Activated naive CD8-positive, alpha-beta T cell (primary cell): ENCODE measurements around the gene CARS1.
A peak's percentile ranks its signal among the peaks of the same experiment; 100 is the strongest.

Experiments
- H3K27ac Mint-ChIP-seq: one replicate; pipeline ENCODE4 v1.8.0; 2021; ENCODE audit warnings: mixed read lengths
- H3K27me3 Mint-ChIP-seq: one replicate; pipeline ENCODE4 v1.8.0; 2021; ENCODE audit warnings: mixed read lengths
- H3K36me3 Mint-ChIP-seq: one replicate; pipeline ENCODE4 v1.8.0; 2021; ENCODE audit warnings: mixed read lengths
- H3K4me1 Mint-ChIP-seq: one replicate; pipeline ENCODE4 v1.8.0; 2021; ENCODE audit warnings: low read depth, mixed read lengths
- H3K4me3 Mint-ChIP-seq: one replicate; pipeline ENCODE4 v1.8.0; 2021; ENCODE audit warnings: mild to moderate bottlenecking, mixed read lengths
- H3K9me3 Mint-ChIP-seq: one replicate; pipeline ENCODE4 v1.8.0; 2021; ENCODE audit warnings: low read depth, mixed read lengths

The CARS1 gene

GRCh38 chr11:2992234-2992996, 64.8 kb downstream of the CARS1 start, which contains the start of gene NAP1L4:
TSS of gene NAP1L4 (minus strand) at chr11:2992329. CDS start at chr11:2979220, 13,109 bp downstream.
- peak within 1 kb of the TSS; percentile 99 for H3K27ac Mint-ChIP-seq
- peaks cover 9% of the 10 kb centered on the region for H3K36me3 Mint-ChIP-seq
- H3K4me3 Mint-ChIP-seq: peak within 1 kb of the TSS; percentile 99
- H3K4me1 Mint-ChIP-seq: peaks cover 28% of the 10 kb centered on the region
- H3K27me3 Mint-ChIP-seq: no peaks in the 10 kb centered on the region
- H3K9me3 Mint-ChIP-seq: no peaks in the 10 kb centered on the region

DNA sequence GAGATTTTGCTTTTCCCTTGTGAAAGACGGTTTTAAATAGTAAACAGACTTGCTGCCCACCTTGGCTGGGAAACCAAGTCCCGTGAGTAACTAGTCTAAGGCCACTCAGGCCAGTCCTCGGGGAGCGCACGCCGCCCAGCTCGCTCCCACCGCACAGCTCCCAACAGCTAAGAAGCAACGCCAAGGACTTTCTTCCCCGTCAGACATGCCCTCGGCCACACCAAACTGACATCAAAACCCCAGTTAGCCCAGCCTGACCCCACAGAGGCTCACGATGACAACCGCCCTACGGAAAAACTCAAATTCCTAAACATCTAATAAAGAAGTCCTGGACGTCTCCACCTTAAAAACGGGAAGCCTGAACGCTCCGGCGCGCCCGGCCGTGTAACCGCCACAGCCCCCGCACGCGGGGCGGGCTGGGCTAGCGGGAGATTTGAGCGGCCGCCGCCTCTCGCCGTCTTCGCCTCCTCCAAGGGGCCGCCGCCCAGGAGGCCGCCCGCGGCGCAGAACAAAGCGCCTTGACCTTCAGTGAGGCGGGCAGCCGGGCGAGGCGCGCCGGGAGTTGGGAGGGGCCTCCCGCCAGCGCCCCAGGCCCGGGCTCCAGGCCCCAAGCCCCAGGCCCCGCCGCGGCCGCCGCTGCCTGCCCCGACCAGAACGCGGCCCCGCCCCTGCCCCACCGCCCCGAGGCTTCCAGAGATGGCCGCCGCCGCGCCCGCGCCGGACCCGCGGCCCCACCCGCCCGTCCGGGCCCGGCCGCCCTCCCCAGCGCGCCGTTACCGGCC, 65.6 kb downstream of the CARS1 start:
- Mint-ChIP-seq H3K36me3 (peaks cover 9% of the 10 kb centered on the region), H3K4me1 (peaks cover 34% of the 10 kb centered on the region), H3K9me3 (no peaks in the 10 kb centered on the region), H3K27me3 (no peaks in the 10 kb centered on the region), H3K4me3 (peak overlapping the region; percentile 99), H3K27ac (peak overlapping the region; percentile 99)

DNA sequence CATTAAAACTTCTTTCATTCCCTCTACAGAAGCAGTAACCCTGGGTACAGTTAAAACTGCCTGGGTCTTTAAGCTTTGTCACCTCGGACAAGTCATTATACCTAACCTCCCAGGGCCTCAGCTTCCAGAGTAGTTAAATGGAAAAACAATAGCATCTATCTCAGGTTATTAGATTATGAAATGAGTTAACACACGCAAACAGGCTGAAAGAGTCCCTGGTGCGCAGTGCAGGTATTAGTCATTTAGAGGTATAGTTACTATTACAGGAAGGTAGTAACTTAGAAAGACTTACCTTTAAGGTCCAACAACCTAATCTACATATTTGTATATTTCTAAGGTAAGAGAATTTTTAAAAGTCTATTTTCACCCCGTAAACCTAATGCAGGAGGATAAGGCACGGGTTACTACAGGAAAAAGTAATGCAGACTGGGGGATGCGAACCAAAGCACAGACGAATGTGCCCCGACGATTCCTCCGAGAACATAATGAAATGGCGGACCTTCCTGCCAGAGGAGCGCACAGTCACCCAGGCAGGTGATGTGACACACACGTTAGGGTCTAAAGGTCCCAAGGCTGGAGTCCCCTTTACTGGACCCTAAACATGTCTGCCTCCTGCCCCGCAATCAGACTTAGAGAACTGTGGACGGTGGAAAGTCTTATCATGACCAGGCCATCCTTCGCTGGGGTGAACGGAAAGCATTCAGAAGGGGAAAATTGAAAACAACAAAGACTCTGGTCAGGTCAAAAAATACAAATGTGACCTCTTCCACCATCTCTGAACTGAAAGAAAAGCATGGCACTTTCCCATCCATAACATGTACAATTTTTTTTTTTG, 66.4 kb downstream of the CARS1 start:
- H3K36me3 Mint-ChIP-seq: peaks cover 9% of the 10 kb centered on the region
- H3K9me3 Mint-ChIP-seq: no peaks in the 10 kb centered on the region
- H3K27ac Mint-ChIP-seq: peak overlapping the region; percentile 99

DNA sequence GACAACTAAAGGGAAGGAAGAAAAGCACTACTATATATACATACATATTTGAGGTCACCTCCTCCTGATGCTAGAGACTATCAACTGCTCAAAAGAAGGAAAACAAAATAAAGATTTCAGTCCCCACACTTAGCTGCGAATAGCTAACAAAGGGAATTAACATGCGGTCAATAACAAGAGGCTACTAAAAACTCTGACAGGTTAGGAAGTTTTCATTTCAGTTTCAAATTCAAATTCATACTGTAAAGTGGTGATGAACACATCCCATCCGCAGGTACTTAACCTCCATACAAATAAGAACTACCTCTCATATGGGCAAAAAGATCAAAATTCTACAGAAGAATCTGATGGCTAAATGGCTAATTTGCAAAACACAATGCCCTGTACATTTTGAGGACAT, 67.7 kb downstream of the CARS1 start:
- Mint-ChIP-seq H3K4me1 (peaks cover 47% of the 10 kb centered on the region), H3K36me3 (peaks cover 10% of the 10 kb centered on the region)

More for the DNA sequence above, 66.4 kb downstream of the CARS1 start:
- peak overlapping the region; percentile 99 for H3K4me3 Mint-ChIP-seq
- no peaks in the 10 kb centered on the region for H3K27me3 Mint-ChIP-seq
- H3K4me1 Mint-ChIP-seq: peaks cover 37% of the 10 kb centered on the region

DNA sequence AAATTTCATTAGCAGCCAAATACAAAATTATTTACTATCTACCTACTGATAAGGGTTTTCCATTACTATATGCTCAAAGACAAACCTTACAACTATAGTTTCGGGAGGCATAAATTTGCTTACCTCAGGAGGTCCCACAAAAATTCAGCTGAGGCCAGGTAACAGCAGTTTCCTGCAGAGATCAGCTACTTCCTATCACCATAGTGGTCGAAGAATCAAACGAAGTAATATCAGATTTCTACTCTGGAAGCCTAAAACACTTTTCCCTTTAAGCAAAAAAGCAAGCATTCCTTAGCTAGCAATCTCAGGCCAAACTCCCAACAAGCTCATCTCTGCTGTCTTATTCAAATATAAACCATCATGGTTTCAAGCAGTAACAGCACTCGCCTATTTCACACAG, 68.2 kb downstream of the CARS1 start:
- Mint-ChIP-seq H3K4me3 (peak overlapping the region; percentile 99), H3K27me3 (no peaks in the 10 kb centered on the region), H3K4me1 (peaks cover 50% of the 10 kb centered on the region), H3K27ac (peak overlapping the region; percentile 99), H3K36me3 (peaks cover 12% of the 10 kb centered on the region), H3K9me3 (no peaks in the 10 kb centered on the region)

More for the DNA sequence above, 67.7 kb downstream of the CARS1 start:
- no peaks in the 10 kb centered on the region for H3K27me3 Mint-ChIP-seq
- peak overlapping the region; percentile 99 for H3K27ac Mint-ChIP-seq
- H3K9me3 Mint-ChIP-seq: no peaks in the 10 kb centered on the region
- H3K4me3 Mint-ChIP-seq: peak overlapping the region; percentile 99

DNA sequence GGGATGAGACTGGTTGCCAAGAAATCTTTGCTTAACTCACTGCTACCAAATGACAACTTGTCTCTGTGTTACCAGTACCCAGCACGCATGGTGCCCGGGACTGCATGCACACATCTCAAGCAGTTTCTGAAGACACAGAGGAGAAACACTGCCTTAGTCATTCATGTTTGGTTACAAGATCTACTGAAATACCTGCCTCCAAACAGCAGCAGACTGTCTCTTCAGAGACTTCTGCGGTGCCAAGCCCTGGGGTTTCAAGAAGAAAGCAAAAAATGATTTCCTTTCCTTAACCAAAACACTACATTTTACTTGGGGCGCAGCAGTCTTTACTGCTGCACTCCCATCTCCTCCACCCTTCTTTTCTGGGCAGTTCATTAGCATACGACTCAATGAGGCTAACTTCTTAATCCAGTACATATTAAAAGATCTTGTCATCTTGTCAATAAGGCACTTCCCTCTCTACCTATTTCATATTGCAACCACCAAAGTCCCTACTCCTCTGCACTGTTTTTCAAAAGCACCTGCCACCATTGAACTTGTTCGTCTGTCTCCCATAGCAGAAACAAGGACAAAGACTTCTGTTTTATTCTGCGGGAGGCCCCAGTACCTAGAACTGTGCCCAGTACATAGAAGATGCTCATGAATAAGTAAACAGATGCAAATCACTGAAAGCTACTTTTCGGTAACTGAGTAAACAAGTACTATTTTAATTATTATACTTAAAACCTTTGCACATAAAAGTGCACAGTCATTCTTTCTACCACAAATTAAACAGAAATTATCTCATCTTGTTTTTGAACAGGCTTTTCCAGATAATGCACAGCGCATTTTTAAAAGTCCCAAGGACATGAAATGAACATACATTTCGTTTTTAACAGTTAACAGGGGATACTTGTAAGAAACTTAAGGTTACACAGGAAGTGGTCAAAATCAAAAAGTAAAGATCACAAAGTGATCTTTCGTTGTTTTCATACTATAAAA, 69.1 kb downstream of the CARS1 start:
- no peaks in the 10 kb centered on the region for H3K9me3 Mint-ChIP-seq
- peaks cover 59% of the 10 kb centered on the region for H3K4me1 Mint-ChIP-seq
- H3K4me3 Mint-ChIP-seq: peak overlapping the region; percentile 99
- peak overlapping the region; percentile 99 for H3K27ac Mint-ChIP-seq
- peaks cover 12% of the 10 kb centered on the region for H3K36me3 Mint-ChIP-seq
- no peaks in the 10 kb centered on the region for H3K27me3 Mint-ChIP-seq

DNA sequence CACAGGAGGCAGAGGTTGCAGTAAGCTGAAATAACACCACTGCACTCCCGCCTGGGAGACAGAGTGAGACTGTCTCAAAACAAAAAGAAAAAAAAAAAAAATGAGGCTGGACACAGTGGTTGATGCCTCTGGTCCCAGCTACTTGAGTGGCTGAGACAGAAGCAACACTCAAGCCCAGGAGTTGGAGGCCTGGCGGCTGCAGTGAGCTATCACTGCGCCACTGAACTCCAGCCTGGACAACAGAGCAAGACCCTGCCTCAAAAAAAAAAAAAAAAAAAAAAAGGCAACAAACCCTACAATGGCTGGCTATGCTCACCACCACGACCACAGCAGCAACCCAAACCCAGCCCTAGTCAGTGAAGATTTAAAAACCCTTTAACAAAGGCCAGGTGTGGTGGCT, 73.3 kb downstream of the CARS1 start:
- H3K4me3 Mint-ChIP-seq: peak overlapping the region; percentile 52
- H3K27me3 Mint-ChIP-seq: no peaks in the 10 kb centered on the region
- H3K36me3 Mint-ChIP-seq: peaks cover 9% of the 10 kb centered on the region

DNA sequence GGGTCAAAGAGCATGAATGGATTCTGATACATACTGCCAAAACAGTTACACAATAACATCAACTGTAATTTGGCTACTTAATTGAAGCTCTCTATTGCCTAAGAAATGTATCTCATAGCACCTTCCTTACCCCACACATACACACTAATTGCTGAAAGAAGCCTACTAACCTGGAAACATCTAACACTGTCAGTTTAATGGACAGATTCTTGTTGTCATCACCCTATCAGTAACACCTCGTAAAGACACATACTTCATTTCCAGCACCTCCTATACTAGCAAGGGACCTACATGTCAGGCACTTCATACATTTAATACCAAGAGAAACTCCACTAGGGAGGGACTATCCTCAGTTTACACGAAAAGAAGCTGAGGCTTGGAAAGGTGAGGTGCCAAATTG, 75.0 kb downstream of the CARS1 start:
- H3K27ac Mint-ChIP-seq: peak overlapping the region; percentile 96
- H3K27me3 Mint-ChIP-seq: no peaks in the 10 kb centered on the region
- peaks cover 7% of the 10 kb centered on the region for H3K36me3 Mint-ChIP-seq
- peaks cover 74% of the 10 kb centered on the region for H3K4me1 Mint-ChIP-seq
- H3K9me3 Mint-ChIP-seq: no peaks in the 10 kb centered on the region
- peak overlapping the region; percentile 75 for H3K4me3 Mint-ChIP-seq

More for the DNA sequence above, 73.3 kb downstream of the CARS1 start:
- no peaks in the 10 kb centered on the region for H3K9me3 Mint-ChIP-seq
- H3K4me1 Mint-ChIP-seq: peaks cover 74% of the 10 kb centered on the region
- H3K27ac Mint-ChIP-seq: peak overlapping the region; percentile 96

- Mint-ChIP-seq H3K4me3 (peak overlapping the region; percentile 75), H3K9me3 (no peaks in the 10 kb centered on the region), H3K36me3 (peaks cover 7% of the 10 kb centered on the region), H3K27ac (no peak overlapping the region), H3K4me1 (peaks cover 76% of the 10 kb centered on the region), H3K27me3 (no peaks in the 10 kb centered on the region)
Measured at GRCh38 chr11:2981130-2981529, 76.1 kb downstream of the CARS1 start.

GRCh38 chr11:2980168-2980840, 76.9 kb downstream of the CARS1 start:
- H3K9me3 Mint-ChIP-seq: no peaks in the 10 kb centered on the region
- H3K4me1 Mint-ChIP-seq: peaks cover 77% of the 10 kb centered on the region
- no peak overlapping the region for H3K4me3 Mint-ChIP-seq
- H3K36me3 Mint-ChIP-seq: peaks cover 7% of the 10 kb centered on the region
- H3K27ac Mint-ChIP-seq: no peak overlapping the region
- H3K27me3 Mint-ChIP-seq: no peaks in the 10 kb centered on the region

DNA sequence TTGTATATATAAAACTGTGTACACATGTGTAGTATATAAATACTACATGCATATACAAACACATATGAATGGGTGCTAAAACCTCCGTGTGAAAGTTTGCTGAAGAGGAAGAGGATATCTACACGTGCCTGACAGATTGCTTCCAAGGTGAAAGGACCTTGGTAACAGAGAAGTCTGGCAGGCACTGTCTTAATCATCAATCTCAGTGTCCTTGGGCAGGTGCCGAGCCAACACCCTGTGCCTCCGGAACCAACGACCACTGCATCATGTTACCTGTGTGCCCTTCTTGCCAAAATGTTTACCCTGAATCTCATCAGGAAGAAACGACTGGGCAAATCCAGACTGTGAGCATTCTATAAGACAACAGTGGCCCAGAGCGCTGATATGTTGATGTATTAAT, 80.1 kb downstream of the CARS1 start:
- no peak overlapping the region for H3K4me3 Mint-ChIP-seq
- H3K27ac Mint-ChIP-seq: peak overlapping the region; percentile 74
- H3K4me1 Mint-ChIP-seq: peaks cover 63% of the 10 kb centered on the region
- peaks cover 5% of the 10 kb centered on the region for H3K36me3 Mint-ChIP-seq
- no peaks in the 10 kb centered on the region for H3K9me3 Mint-ChIP-seq
- no peaks in the 10 kb centered on the region for H3K27me3 Mint-ChIP-seq

DNA sequence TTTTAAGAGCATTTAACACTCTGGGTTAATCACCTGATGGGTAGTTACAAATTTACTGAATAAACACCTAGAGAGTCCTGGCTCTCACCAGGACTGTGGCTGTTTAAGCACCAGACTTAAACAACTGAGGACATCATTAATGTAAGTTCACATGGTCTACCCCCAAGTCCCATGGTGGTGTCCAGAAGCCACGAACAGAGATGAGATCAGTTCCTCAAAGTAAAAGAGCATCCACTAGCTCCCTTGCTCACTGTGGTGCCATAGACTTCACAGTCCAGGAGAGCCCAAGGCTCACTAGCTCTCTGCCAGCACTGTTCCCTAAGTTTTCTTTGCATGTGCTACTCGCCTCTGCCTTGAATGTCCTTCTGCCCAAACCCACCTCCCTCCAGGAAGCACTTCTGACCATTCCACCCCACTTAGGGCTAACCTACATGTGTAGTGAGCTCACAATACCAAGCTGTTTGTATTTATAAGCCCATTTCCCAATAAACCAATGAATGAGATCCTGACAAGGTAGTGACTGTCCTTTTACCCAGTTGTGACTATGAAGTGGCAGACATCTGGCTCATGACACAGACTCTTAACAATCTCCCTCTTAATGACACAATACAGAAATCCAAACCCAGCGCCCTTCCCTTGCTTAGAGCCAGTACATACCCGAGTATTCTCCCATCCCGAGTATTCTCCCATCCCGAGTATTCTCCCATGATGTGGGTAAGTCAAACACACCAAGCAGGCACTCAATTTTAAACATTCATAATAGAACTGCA, 80.7 kb downstream of the CARS1 start:
- H3K36me3 Mint-ChIP-seq: peaks cover 5% of the 10 kb centered on the region
- peak overlapping the region; percentile 74 for H3K27ac Mint-ChIP-seq
- H3K4me3 Mint-ChIP-seq: no peak overlapping the region
- H3K4me1 Mint-ChIP-seq: peaks cover 57% of the 10 kb centered on the region
- H3K27me3 Mint-ChIP-seq: no peaks in the 10 kb centered on the region
- no peaks in the 10 kb centered on the region for H3K9me3 Mint-ChIP-seq

- Mint-ChIP-seq H3K27ac (peak overlapping the region; percentile 35), H3K4me3 (no peak overlapping the region), H3K9me3 (no peaks in the 10 kb centered on the region), H3K36me3 (peaks cover 5% of the 10 kb centered on the region), H3K27me3 (no peaks in the 10 kb centered on the region), H3K4me1 (peaks cover 52% of the 10 kb centered on the region)
Measured at GRCh38 chr11:2975594-2975993, 81.6 kb downstream of the CARS1 start.
